ENCODE data around the gene POPDC3.

DNA sequence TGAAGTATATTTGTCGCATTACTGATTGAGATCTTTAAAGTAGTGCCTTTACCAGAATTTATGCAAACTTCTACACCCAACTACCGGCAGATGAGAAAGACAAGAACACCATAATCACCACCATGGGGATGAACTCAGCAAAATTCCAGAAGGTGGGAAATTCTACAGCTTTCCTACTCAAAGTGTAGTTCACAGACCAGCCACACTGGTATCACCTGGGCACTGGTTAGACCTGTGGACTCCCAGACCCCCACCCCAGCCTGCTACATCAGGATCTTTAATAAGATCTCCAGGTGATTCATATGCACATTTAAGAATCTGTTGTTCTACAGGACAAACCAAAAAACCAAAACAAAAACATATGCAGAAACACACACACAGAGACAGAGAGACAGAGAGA lies 67.9 kb downstream of the POPDC3 start:
- TF ChIP-seq POLR2A (IDR thresholded peaks at IDR 0.05; ENCODE audit: low read length) (no peak), GATA1 (IDR thresholded peaks at IDR 0.05; ENCODE audit: low read depth, low read length) (no peak)

Data from erythroblast (primary cell).